ENCODE measurements around the gene VASH2.

The VASH2 gene

GRCh38 chr1:212930986-212931678, 19.2 kb upstream of the VASH2 start:
- no peak for DNase-seq (ENCODE audit: low read depth)

- no peak for DNase-seq (ENCODE audit: low read depth)
These were observed 16.4 kb upstream of the VASH2 start for GRCh38 chr1:212933815-212934471.

- DNase-seq (ENCODE audit: low read depth): no peak
These were observed 14.9 kb upstream of the VASH2 start for GRCh38 chr1:212935387-212935981.

DNA sequence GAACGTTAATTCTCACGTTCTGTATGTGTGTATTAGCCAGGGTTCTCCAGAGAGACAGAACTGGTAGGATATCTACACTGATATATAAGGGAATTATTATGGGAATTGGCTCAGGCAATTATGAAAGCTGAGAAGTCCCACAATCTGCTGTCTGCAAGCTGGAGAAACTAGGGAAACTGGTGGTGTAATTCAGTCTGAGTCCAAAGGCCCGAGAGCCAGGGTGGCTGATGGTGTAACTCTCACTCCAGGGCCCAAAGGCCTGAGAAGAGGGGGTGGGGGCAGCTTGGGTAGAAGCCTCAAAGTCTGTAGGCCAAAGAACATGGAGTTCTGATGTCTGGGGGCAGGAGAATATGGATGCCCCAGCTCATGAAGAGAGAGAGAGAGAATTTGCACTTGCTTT, 13.3 kb upstream of the VASH2 start:
- no peak for DNase-seq (ENCODE audit: low read depth)

GRCh38 chr1:212938846-212939245, 11.5 kb upstream of the VASH2 start:
- DNase-seq (ENCODE audit: low read depth): no peak

- DNase-seq (ENCODE audit: low read depth): no peak
These were observed 8.9 kb upstream of the VASH2 start for GRCh38 chr1:212941452-212941851.

GRCh38 chr1:212942679-212943392, 7.5 kb upstream of the VASH2 start:
- DNase-seq (ENCODE audit: low read depth): no peak

GRCh38 chr1:212943393-212943710, 7.0 kb upstream of the VASH2 start:
- no peak for DNase-seq (ENCODE audit: low read depth)

DNA sequence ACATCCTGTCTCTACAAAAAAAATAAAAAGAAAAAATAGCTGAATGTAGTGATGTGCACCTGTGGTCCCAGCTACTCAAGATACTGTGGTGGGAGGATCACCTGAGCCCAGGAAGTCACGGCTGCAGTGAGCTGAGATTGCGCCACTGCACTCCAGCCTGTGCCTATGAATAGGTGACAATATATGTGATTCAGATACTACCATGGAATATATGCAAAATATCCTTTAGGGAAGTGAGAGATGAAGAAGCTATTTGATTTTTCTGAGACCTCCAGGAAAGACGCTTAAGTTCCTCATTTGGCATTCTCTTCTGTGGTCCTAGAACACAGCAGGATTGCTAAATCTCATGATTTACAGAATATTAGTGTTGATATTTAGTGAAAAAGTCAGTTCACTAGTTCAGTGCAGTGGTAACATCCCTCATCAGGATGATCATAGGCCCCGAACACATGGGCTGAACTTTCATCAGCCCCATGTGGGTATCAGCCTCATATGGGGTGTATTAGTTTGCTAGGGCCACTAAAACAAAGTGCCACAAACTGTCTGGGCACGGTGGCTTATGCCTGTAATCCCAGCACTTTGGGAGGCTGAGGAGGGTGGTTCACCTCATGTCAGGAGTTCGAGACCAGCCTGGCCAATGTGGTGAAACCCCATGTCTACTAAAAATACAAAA, 6.0 kb upstream of the VASH2 start:
- DNase-seq (ENCODE audit: low read depth): no peak

DNA sequence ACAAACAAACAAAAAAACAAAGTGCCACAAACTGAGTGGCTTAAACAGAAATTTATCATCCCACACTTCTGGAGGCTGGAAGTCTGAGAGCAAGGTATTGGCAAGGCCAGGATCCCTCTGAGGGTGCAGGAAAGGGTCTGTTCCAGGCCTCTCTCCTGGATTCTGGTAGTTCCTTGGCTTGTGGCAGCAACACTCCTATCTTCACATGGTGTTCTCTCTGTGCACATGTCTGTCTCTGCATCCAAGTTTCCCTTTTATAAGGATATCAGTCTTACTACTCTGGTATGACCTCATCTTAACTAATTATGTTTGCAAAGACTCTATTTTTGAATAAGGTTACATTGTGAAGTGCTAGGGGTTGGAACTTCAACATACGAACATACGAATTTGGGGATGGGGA, 5.3 kb upstream of the VASH2 start:
- DNase-seq (ENCODE audit: low read depth): no peak

- DNase-seq (ENCODE audit: low read depth): no peak
These were observed 4.7 kb upstream of the VASH2 start for GRCh38 chr1:212945463-212946160.

- no peak for DNase-seq (ENCODE audit: low read depth)
These were observed 3.5 kb upstream of the VASH2 start for GRCh38 chr1:212946872-212947271.

- DNase-seq (ENCODE audit: low read depth): no peak
These were observed 570 bp upstream of the VASH2 start for GRCh38 chr1:212949771-212950170.

DNA sequence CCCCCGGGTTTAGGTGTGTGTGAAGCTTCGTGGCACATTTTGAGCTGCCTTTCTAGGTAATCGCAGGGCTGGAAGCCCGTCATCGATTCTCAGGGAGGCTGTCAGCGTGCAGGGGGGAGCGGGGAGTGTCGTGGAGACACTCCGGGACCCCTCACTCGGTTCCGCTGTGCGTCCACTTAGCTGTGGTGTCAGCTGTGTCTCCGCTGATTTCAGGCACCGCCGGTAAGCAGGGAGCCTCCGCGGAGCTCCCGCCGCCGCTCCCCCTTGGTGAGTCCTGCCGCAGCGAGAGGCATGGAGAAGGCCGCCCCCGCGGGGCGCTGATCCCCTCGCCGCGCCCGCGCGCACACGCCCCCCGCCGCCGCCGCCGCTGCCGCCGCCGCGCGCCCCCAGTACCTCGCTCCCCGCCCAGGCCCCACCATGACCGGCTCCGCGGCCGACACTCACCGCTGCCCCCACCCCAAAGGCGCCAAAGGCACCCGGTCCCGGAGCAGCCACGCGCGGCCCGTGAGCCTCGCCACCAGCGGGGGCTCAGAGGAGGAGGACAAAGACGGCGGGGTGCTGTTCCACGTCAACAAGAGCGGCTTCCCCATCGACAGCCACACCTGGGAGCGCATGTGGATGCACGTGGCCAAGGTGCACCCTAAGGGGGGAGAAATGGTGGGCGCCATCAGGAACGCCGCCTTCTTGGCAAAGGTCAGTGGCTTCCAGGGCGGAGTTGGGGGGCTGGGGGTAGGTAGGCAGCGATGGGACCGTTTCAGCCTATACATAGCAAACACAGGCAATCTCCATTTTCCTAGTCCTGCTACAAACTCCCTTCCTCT, 995 bp downstream of the VASH2 start:
- DNase-seq (ENCODE audit: low read depth): no peak

DNA sequence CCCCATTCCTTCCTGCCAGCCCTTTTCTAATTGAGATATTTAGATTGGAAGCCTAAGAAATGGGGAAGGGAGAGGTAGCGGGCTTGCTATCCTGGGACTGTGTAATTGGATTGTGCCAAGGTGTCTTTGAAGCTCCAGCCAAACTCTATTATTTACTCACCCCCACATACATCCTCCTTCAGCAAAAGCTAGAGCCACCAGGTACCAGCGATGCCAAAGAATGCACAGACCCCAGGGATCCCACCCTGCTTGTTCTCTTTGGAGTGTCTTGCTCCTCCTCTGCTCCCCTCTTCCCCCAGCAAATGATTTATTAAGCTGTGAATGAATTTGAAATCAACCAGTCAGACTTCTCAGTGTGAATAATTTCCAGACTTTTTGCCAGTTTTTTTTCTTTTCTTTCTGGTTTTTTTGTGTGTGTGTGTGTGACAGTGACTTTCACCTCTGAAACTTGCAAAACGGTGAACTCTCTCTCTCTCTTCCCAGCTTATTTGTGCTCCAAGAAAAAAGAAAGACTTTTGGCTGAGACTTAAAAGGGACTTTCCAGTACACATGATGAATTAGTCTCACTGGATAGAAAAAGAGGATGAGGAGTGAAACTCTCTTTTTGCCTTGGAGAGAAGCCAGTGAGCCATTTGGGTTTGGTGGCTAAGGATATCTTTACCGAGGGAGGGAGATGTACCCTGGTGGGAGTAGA, 1.8 kb downstream of the VASH2 start:
- no peak for DNase-seq (ENCODE audit: low read depth)

- no peak for DNase-seq (ENCODE audit: low read depth)
These were observed 2.3 kb downstream of the VASH2 start for GRCh38 chr1:212952641-212952976.

DNA sequence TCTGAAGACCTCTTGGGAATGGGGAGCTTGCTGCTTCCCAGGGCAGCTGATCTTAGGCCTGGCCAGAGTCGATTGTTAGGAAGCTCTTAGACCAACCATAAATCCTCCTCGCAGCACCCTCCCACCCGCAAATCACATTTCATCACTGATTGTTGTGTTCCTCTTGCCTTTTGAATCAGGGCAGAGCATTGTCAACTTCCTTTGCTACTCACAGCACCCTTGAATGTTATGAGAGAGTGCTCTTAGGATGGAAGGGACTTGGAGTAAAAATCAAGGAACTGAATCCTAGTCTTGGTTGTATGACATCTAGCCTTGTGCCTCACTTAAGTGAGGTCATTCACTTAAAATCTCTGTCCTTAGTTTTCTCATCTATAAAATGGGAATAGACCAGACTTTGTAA, 3.0 kb downstream of the VASH2 start:
- no peak for DNase-seq (ENCODE audit: low read depth)

DNA sequence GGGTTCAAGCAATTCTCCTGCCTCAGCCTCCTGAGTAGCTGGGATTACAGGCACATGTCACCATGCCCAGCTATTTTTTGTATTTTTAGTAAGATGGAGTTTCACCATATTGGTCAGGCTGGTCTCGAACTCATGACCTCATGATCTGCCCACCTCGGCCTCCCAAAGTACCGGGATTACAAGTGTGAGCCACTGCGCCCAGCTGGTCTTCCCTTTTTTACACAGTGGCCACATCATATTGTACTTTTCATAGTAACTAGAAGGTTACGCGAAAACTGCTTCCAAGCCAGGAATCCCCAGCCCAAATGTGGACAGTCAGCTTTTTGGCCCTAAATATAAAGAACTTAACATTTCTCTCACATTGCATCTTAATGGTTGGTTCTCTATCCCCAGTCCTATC, 4.2 kb downstream of the VASH2 start:
- no peak for DNase-seq (ENCODE audit: low read depth)

DNA sequence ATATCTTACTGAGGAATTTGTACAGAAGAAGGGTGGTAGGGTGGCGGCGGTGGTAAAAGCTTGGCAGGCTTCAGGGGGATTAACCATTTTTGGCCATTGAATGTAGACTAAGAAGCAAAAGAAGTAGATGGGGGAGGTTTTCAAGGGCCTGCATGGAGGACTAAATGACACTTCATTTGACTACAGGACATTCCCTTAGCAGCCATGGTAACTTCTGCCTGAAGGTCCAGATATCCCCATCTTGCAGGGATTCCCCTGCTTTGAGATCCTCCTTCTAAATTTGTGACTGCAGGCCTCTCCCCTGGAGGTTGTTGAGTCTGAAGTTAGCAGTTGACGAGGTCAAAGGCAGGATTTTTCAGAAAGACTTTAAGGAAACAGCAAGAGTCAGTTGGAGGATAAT, 4.8 kb downstream of the VASH2 start:
- DNase-seq (ENCODE audit: low read depth): no peak

DNA sequence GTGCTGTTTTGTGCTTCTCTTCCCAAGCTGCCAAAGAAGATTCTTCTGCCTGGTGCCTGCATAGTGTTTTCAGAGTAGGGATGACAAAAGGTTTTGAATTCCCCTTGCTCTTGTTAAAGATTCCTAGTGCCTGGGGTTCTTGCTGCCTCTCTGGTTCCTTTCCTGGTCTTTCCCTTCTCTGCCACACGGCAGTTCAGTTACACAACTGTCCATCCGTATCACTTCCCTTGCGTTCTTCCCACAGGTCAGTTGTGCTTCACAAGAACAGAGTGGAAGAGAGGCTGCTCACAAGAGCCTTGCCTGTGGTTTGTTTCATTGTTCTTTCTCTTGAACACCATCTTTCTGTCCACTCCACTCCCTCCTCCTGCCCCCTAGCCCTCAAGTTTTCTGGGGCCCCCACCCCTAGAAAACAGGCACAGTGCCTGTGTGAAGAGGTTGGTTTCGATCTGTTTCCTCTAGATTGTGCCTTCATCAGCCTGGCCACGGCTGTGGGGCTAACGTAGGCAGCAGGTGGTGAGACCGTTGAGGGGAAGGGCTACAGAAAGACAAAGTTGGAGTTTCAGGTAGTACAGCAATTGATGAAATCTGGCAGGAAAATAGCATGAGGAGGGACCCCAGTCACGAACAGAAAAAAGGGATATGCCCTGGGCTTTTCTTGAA, 5.8 kb downstream of the VASH2 start:
- no peak for DNase-seq (ENCODE audit: low read depth)
